H1 (cell line): ENCODE measurements around the gene HEATR5A. TPM values are rescaled to one million over a fixed set of nuclear protein-coding genes. Genes with fewer than 3 reads are reported as not detected.

Experiments
- CTCF ChIA-PET: fragments of 300-600 bp; sonication (Branson Sonifier 250); formaldehyde crosslinking; loops from one replicate; lab custom pipeline; 2021; ENCODE audit not compliant: partially characterized antibody; lab: Charles Lee
- POLR2A ChIA-PET: fragments of 300-600 bp; sonication (Branson Sonifier 250); formaldehyde crosslinking; loops from one replicate; lab custom pipeline; 2021; ENCODE audit warnings: inconsistent platforms; ENCODE audit not compliant: partially characterized antibody; lab: Charles Lee
- DNase-seq, 2 experiments: peaks; one replicate each; pipeline versions ENCODE4 v3.0.0 to v3.0.0-alpha.2; 2010 to 2022; ENCODE audit warnings: low spot score in 2 of 2, low read depth in 1 of 2, mixed read lengths in 1 of 2
- FAIRE-seq: peaks from 2 replicates; lab custom pipeline; 2011; peaks lifted over from hg19 to GRCh38; lab: Jason Lieb, UNC
- H2AFZ ChIP-seq: 2 replicates; pipeline ENCODE4 v1.8.1; 2012; ENCODE audit warnings: low read length, inconsistent platforms
- H2AK5ac ChIP-seq: 2 replicates; pipeline ENCODE4 v1.6.1; 2013; ENCODE audit warnings: low read depth, low read length
- H2BK120ac ChIP-seq: replicated peaks from 2 replicates; pipeline ENCODE3; 2013; ENCODE audit warnings: low read depth, low read length, inconsistent platforms
- H2BK12ac ChIP-seq: 2 replicates; pipeline ENCODE4 v1.6.1; 2013; ENCODE audit warnings: low read depth, low read length
- H2BK15ac ChIP-seq: 2 replicates; pipeline ENCODE4 v1.6.1; 2013; ENCODE audit warnings: low read length
- H2BK20ac ChIP-seq: 2 replicates; pipeline ENCODE4 v1.6.1; 2013; ENCODE audit warnings: low read length
- H2BK5ac ChIP-seq: 2 replicates; pipeline ENCODE4 v1.6.1; 2013; ENCODE audit warnings: low read depth, low read length
- H3K14ac ChIP-seq: 2 replicates; pipeline ENCODE4 v1.6.1; 2013; ENCODE audit warnings: inconsistent platforms; ENCODE audit not compliant: insufficient read length
- H3K18ac ChIP-seq: 2 replicates; pipeline ENCODE4 v1.6.1; 2013; ENCODE audit warnings: low read length; ENCODE audit errors: extremely low read depth
- H3K23ac ChIP-seq: 2 replicates; pipeline ENCODE4 v1.6.1; 2013; ENCODE audit warnings: inconsistent platforms; ENCODE audit not compliant: insufficient read length
- H3K23me2 ChIP-seq: 2 replicates; pipeline ENCODE4 v1.6.1; 2013; ENCODE audit warnings: low read depth, low read length
- H3K27ac ChIP-seq: 2 replicates; pipeline ENCODE4 v1.6.1; 2011; ENCODE audit warnings: low read depth, low read length, inconsistent platforms
- H3K27me3 ChIP-seq, 4 experiments: replicated peaks in 1 of 4; 1 replicate in 1 of 4; 2 replicates in 3 of 4; pipeline versions ENCODE4 v1.6.1 to v1.8.1; 2011 to 2013; ENCODE audit warnings: low read length in 3 of 4, mild to moderate bottlenecking in 3 of 4, inconsistent platforms in 2 of 4, mixed read lengths in 2 of 4, moderate library complexity in 1 of 4; ENCODE audit not compliant: control insufficient read depth in 3 of 4, insufficient read depth in 3 of 4; ENCODE audit errors: extremely low read depth in 1 of 4
- H3K36me3 ChIP-seq, 4 experiments: 2 replicates each; pipeline versions ENCODE4 v1.6.1 to v1.8.1; 2011 to 2013; ENCODE audit warnings: mild to moderate bottlenecking in 4 of 4, low read length in 3 of 4, moderate library complexity in 2 of 4, control low read depth in 1 of 4, inconsistent platforms in 1 of 4; ENCODE audit not compliant: insufficient read depth in 4 of 4, control insufficient read depth in 2 of 4
- H3K4ac ChIP-seq: replicated peaks from 2 replicates; pipeline ENCODE3; 2013; ENCODE audit warnings: low read length, low read depth, mixed read lengths, inconsistent platforms; ENCODE audit not compliant: insufficient read length
- H3K4me1 ChIP-seq, 4 experiments: replicated peaks in 1 of 4; 1 replicate in 1 of 4; 2 replicates in 3 of 4; pipeline versions ENCODE4 v1.6.1 to v1.8.1; 2011 to 2013; ENCODE audit warnings: low read length in 3 of 4, inconsistent platforms in 2 of 4, mixed read lengths in 1 of 4; ENCODE audit not compliant: insufficient read depth in 4 of 4, control insufficient read depth in 3 of 4
- H3K4me2 ChIP-seq, 2 experiments: 2 replicates each; pipeline versions ENCODE4 v1.6.1 to v1.8.1; 2011 to 2013; ENCODE audit warnings: low read depth in 2 of 2, low read length in 2 of 2, control low read depth in 1 of 2, inconsistent platforms in 1 of 2, mild to moderate bottlenecking in 1 of 2; ENCODE audit not compliant: insufficient read depth in 1 of 2
- H3K4me3 ChIP-seq, 4 experiments: fragments of 200-600, 300-600 bp in 1 of 4; sonication (generic), shearing (Covaris generic), sonication (Bioruptor Twin) in 1 of 4; 2 replicates each; pipeline versions ENCODE4 v1.5.1 to v1.8.1; 2011 to 2016; ENCODE audit warnings: low read length in 4 of 4, low read depth in 3 of 4, control low read depth in 2 of 4, inconsistent platforms in 2 of 4, mild to moderate bottlenecking in 2 of 4, mixed read lengths in 1 of 4, moderate library complexity in 1 of 4; ENCODE audit not compliant: insufficient read depth in 2 of 4; ENCODE audit errors: extremely low read depth in 1 of 4
- H3K56ac ChIP-seq: replicated peaks from 2 replicates; pipeline ENCODE3; 2013; ENCODE audit warnings: low read depth, mild to moderate bottlenecking, mixed read lengths, low read length, inconsistent platforms; ENCODE audit not compliant: insufficient read length
- H3K79me1 ChIP-seq: 2 replicates; pipeline ENCODE4 v1.6.1; 2013; ENCODE audit warnings: low read depth, low read length, control low read depth
- H3K79me2 ChIP-seq, 2 experiments: 2 replicates each; pipeline versions ENCODE4 v1.6.1 to v1.8.1; 2012 to 2013; ENCODE audit warnings: low read length in 2 of 2, mild to moderate bottlenecking in 2 of 2, inconsistent platforms in 1 of 2; ENCODE audit not compliant: insufficient read depth in 2 of 2, control insufficient read depth in 1 of 2
- H3K9ac ChIP-seq, 4 experiments: replicated peaks in 1 of 4; 1 replicate in 1 of 4; 2 replicates in 3 of 4; pipeline versions ENCODE4 v1.6.1 to v1.8.1; 2011 to 2013; ENCODE audit warnings: low read depth in 3 of 4, low read length in 3 of 4, control low read depth in 2 of 4, mild to moderate bottlenecking in 2 of 4, moderate library complexity in 2 of 4, inconsistent platforms in 1 of 4; ENCODE audit errors: extremely low read depth in 1 of 4
- H3K9me3 ChIP-seq, 2 experiments: 2 replicates each; pipeline versions ENCODE4 v1.6.1 to v1.8.1; 2012 to 2013; ENCODE audit warnings: mild to moderate bottlenecking in 2 of 2, moderate library complexity in 2 of 2, control low read depth in 1 of 2, inconsistent platforms in 1 of 2, low read depth in 1 of 2, low read length in 1 of 2, mixed read lengths in 1 of 2; ENCODE audit not compliant: insufficient read depth in 2 of 2
- H4K20me1 ChIP-seq, 2 experiments: replicated peaks in 1 of 2; 2 replicates each; pipeline versions ENCODE3 to v1.8.1; 2011 to 2013; ENCODE audit warnings: inconsistent platforms in 2 of 2, low read length in 2 of 2, mild to moderate bottlenecking in 1 of 2; ENCODE audit not compliant: insufficient read depth in 2 of 2, control insufficient read depth in 1 of 2
- H4K5ac ChIP-seq: 2 replicates; pipeline ENCODE4 v1.6.1; 2013; ENCODE audit warnings: low read length, low read depth, mixed read lengths, inconsistent platforms; ENCODE audit not compliant: insufficient read length
- H4K8ac ChIP-seq: 2 replicates; pipeline ENCODE4 v1.8.0; 2013; ENCODE audit warnings: mild to moderate bottlenecking, moderate library complexity, low read length, inconsistent platforms; ENCODE audit not compliant: insufficient read depth; ENCODE audit errors: extremely low read depth
- H4K91ac ChIP-seq: replicated peaks from 2 replicates; pipeline ENCODE3; 2013; ENCODE audit warnings: low read length, mixed read lengths, inconsistent platforms; ENCODE audit not compliant: insufficient read length
- MAFK ChIP-seq: IDR thresholded peaks from 2 replicates; pipeline ENCODE4 v1.6.1; 2012; ENCODE audit warnings: low read depth, mild to moderate bottlenecking, improper control_type of control experiment, low read length
- PHF8 ChIP-seq: fragments of 200-600 bp; sonication (generic); conservative IDR thresholded peaks from 2 replicates; pipeline ENCODE4 v1.7.1; 2012; ENCODE audit warnings: low read depth, mild to moderate bottlenecking, inconsistent platforms, low read length, moderate library complexity
- SIRT6 ChIP-seq: IDR thresholded peaks from one replicate; pipeline ENCODE4 v1.7.1; 2012; ENCODE audit warnings: low read length, inconsistent platforms
- SIX5 ChIP-seq: IDR thresholded peaks from 2 replicates; pipeline ENCODE4 v1.6.1; 2011; ENCODE audit warnings: mild to moderate bottlenecking, low read depth, low read length
- WGBS, 2 experiments: shearing (Covaris generic) in 1 of 2; methylation state at CpG; one replicate each; pipeline versions ENCODE4 v1.1.6 to v1.1.7; 2013 to 2015; ENCODE audit warnings: low lambda C conversion rate in 2 of 2, mixed read lengths in 2 of 2, inconsistent platforms in 1 of 2, low coverage in 1 of 2, missing lambda C conversion rate in 1 of 2; ENCODE audit not compliant: insufficient replicate concordance in 2 of 2, insufficient coverage in 1 of 2, insufficient read length in 1 of 2; ENCODE audit errors: extremely low coverage in 1 of 2, missing lambda C conversion rate in 1 of 2; 5-methylcytosine and 5-hydroxymethylcytosine counted together
- polyA plus RNA-seq, 7 experiments: library from polyadenylated mRNA; depleted of rRNA in 3 of 7; stranded (reverse) in 5 of 7; unstranded in 2 of 7; fragments of >200 nt in 5 of 7; fragments of 200-250 nt in 2 of 7; gene quantifications; 1 replicate in 5 of 7; 2 replicates in 1 of 7; 4 replicates in 1 of 7; pipeline versions ENCODE4 v1.2.1 to v1.2.3, GENCODE V29; 2011 to 2013; ENCODE audit warnings: missing spikeins in 2 of 7, mixed read lengths in 2 of 7
- total RNA-seq: library from RNA; stranded (reverse); fragmentation: NEBNext Ultra II Directional; extraction: Animal tissue kit (Norgen Biotek cat#: 25700); gene quantifications from 2 replicates; pipeline ENCODE4 v1.2.1, GENCODE V29; 2021

HEATR5A gene
- total and polyA plus RNA-seq, 2 of the 8 experiments (the other 6 are each of a cell fraction or from before 2014, with no cell fraction given), result 9.0 to 36.2 TPM

DNA sequence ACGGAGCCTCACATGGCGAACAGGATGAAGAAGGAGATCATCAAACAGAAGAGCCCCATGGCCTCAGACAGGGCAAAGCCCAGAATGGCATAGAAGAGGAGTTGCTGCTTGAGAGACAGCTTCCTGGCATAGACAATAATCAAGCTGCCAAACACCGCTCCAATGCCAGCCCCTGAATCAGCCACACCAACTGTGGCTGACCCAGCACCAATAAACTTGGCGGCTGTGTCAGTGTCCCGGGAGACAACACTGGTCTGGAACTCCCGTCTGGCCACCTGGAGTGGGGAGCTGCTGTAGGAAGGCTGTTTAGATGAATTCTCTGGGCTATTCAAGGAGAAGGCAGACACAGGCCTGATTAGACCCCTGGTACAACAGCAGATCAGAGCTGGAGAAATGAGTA is 100.1 kb downstream of the HEATR5A start:
- Histone ChIP-seq H3K23ac (no peak overlapping the region), H3K4me2 (no peak overlapping the region), H2BK120ac (no peak overlapping the region), H3K56ac (no peak overlapping the region), H4K8ac (no peak overlapping the region), H2BK5ac (no peak overlapping the region), H4K5ac (no peak overlapping the region), H3K79me1 (no peaks in the 10 kb centered on the region), H2BK20ac (no peak overlapping the region), H3K18ac (no peak overlapping the region), H3K23me2 (no peaks in the 10 kb centered on the region), H3K27me3 (peaks cover 0 to 1% (median 0%) of the 10 kb centered on the region in 4 experiments; a peak in 1 of 7 replicates), H2AFZ (no peak overlapping the region), H4K20me1 (no peaks in the 10 kb centered on the region), H3K4ac (no peak overlapping the region), H3K27ac (no peak overlapping the region), H3K36me3 (no peaks in the 10 kb centered on the region; a peak in 1 of 8 replicates), H3K14ac (no peak overlapping the region), H3K4me1 (no peaks in the 10 kb centered on the region; a peak in 1 of 7 replicates), H3K9me3 (no peaks in the 10 kb centered on the region), H2AK5ac (no peak overlapping the region), H3K9ac (no peak overlapping the region), H4K91ac (no peak overlapping the region), H2BK15ac (no peak overlapping the region), H3K4me3 (no peak overlapping the region), H2BK12ac (no peak overlapping the region), H3K79me2 (no peaks in the 10 kb centered on the region)
- DNase-seq (no peak), FAIRE-seq (no peak)
- 92% methylated on average over 6 of the region's 6 CpGs; no CpG with 5 or more reads in 1 of the 2 experiments for WGBS, 2 experiments
- ChIA-PET CTCF (interaction anchor here (0.6 to 2.6 kb wide), 5 partner anchors 10 to 326 kb away, joined by 3 to 7 read pairs (median 3); no protein-coding TSS in a partner anchor), POLR2A (interaction anchor here (1.5 kb wide), 1 partner anchor 114 kb away, joined by 3 read pairs; no protein-coding TSS in a partner anchor)
- no peak for TF ChIP-seq MAFK
- TF ChIP-seq SIX5, result no peak
- no peak for TF ChIP-seq PHF8
- TF ChIP-seq SIRT6, result no peak
